Liver (tissue), 9 donors: ENCODE measurements around the gene KRT83. TPM values are rescaled to one million over a fixed set of nuclear protein-coding genes. Genes with fewer than 3 reads are reported as not detected.

ENCODE experiments used
- DNase-seq: peaks from one replicate; pipeline ENCODE4 v3.0.0-alpha.2; 2017; ENCODE audit warnings: low spot score
- H3K27ac ChIP-seq, 2 donors: one replicate each; pipeline ENCODE4 v1.7.0; 2013; ENCODE audit warnings: inconsistent platforms in 2 of 2, low read length in 2 of 2, control low read depth in 1 of 2, low read depth in 1 of 2, mild to moderate bottlenecking in 1 of 2
- H3K27me3 ChIP-seq, 4 donors: one replicate each; pipeline versions ENCODE4 v1.6.1 to v1.7.0; 2013; ENCODE audit warnings: low read length in 3 of 4, inconsistent platforms in 1 of 4, mild to moderate bottlenecking in 1 of 4, moderate library complexity in 1 of 4; ENCODE audit not compliant: control insufficient read depth in 4 of 4, insufficient read depth in 4 of 4
- H3K36me3 ChIP-seq, 4 donors: one replicate each; pipeline versions ENCODE4 v1.6.1 to v1.7.0; 2013; ENCODE audit warnings: low read length in 3 of 4, mild to moderate bottlenecking in 3 of 4, low read depth in 1 of 4, moderate library complexity in 1 of 4; ENCODE audit not compliant: control insufficient read depth in 4 of 4, insufficient read depth in 3 of 4
- H3K4me1 ChIP-seq, 4 donors: one replicate each; pipeline versions ENCODE4 v1.6.1 to v1.7.0; 2013; ENCODE audit warnings: low read length in 3 of 4, mild to moderate bottlenecking in 3 of 4, moderate library complexity in 1 of 4; ENCODE audit not compliant: control insufficient read depth in 4 of 4, insufficient read depth in 4 of 4
- H3K4me3 ChIP-seq, 3 donors: one replicate each; pipeline versions ENCODE4 v1.6.1 to v1.7.0; 2013; ENCODE audit warnings: low read length in 3 of 3, control low read depth in 1 of 3, low read depth in 1 of 3, mild to moderate bottlenecking in 1 of 3
- H3K9ac ChIP-seq, 2 donors: one replicate each; pipeline ENCODE4 v1.7.0; 2013; ENCODE audit warnings: low read length in 2 of 2, mild to moderate bottlenecking in 2 of 2, moderate library complexity in 2 of 2, control low read depth in 1 of 2, low read depth in 1 of 2
- H3K9me3 ChIP-seq, 4 donors: one replicate each; pipeline versions ENCODE4 v1.6.1 to v1.7.0; 2013; ENCODE audit warnings: low read length in 3 of 4; ENCODE audit not compliant: control insufficient read depth in 4 of 4
- ATF3 ChIP-seq: IDR thresholded peaks from 2 replicates; pipeline ENCODE4 v1.6.1; 2016; ENCODE audit warnings: antibody characterized with exemption
- CTCF ChIP-seq: fragments of 150-350 bp; IDR thresholded peaks from 2 replicates; pipeline ENCODE4 v1.5.1; 2017; ENCODE audit warnings: improper control_type of control experiment, low read depth, low read length; ENCODE audit not compliant: missing input control
- EGR1 ChIP-seq, 2 donors: IDR thresholded peaks; 2 replicates each; pipeline ENCODE4 v1.6.1; 2016 to 2018; ENCODE audit warnings: antibody characterized with exemption in 2 of 2, low read depth in 2 of 2
- FOXA1 ChIP-seq: IDR thresholded peaks from 2 replicates; pipeline ENCODE4 v1.6.1; 2016; ENCODE audit warnings: antibody characterized with exemption
- FOXA2 ChIP-seq: IDR thresholded peaks from 2 replicates; pipeline ENCODE4 v1.6.1; 2016; ENCODE audit warnings: antibody characterized with exemption
- GABPA ChIP-seq, 2 donors: IDR thresholded peaks in 1 of 2; conservative IDR thresholded peaks in 1 of 2; 2 replicates each; pipeline ENCODE4 v1.6.1; 2016; ENCODE audit warnings: antibody characterized with exemption in 2 of 2, mild to moderate bottlenecking in 1 of 2, moderate library complexity in 1 of 2
- HNF4A ChIP-seq, 2 donors: conservative IDR thresholded peaks; 2 replicates each; pipeline ENCODE4 v1.6.1; 2016; ENCODE audit warnings: antibody characterized with exemption in 2 of 2, mild to moderate bottlenecking in 2 of 2
- HNF4G ChIP-seq: IDR thresholded peaks from 2 replicates; pipeline ENCODE4 v1.6.1; 2016; ENCODE audit warnings: antibody characterized with exemption
- JUND ChIP-seq, 2 donors: IDR thresholded peaks; 2 replicates each; pipeline ENCODE4 v1.6.1; 2016; ENCODE audit warnings: antibody characterized with exemption in 2 of 2
- MAX ChIP-seq: IDR thresholded peaks from 2 replicates; pipeline ENCODE4 v1.6.1; 2016; ENCODE audit warnings: antibody characterized with exemption
- NR2F2 ChIP-seq: IDR thresholded peaks from 2 replicates; pipeline ENCODE4 v1.6.1; 2016; ENCODE audit warnings: antibody characterized with exemption
- RAD21 ChIP-seq, 2 donors: IDR thresholded peaks; 2 replicates each; pipeline ENCODE4 v1.6.1; 2016; ENCODE audit warnings: antibody characterized with exemption in 2 of 2, mild to moderate bottlenecking in 2 of 2
- REST ChIP-seq: IDR thresholded peaks from 2 replicates; pipeline ENCODE4 v1.6.1; 2016; ENCODE audit warnings: antibody characterized with exemption, mild to moderate bottlenecking
- RXRA ChIP-seq, 2 donors: IDR thresholded peaks; 2 replicates each; pipeline ENCODE4 v1.6.1; 2017 to 2018; ENCODE audit warnings: antibody characterized with exemption in 2 of 2, mild to moderate bottlenecking in 1 of 2
- SP1 ChIP-seq: IDR thresholded peaks from 2 replicates; pipeline ENCODE4 v1.6.1; 2018; ENCODE audit warnings: antibody characterized with exemption, mild to moderate bottlenecking
- TAF1 ChIP-seq: conservative IDR thresholded peaks from 2 replicates; pipeline ENCODE4 v1.6.1; 2016; ENCODE audit warnings: antibody characterized with exemption, mild to moderate bottlenecking
- YY1 ChIP-seq: IDR thresholded peaks from 2 replicates; pipeline ENCODE4 v1.6.1; 2016; ENCODE audit warnings: antibody characterized with exemption, mild to moderate bottlenecking
- ZBTB33 ChIP-seq: IDR thresholded peaks from 2 replicates; pipeline ENCODE4 v1.6.1; 2016; ENCODE audit warnings: antibody characterized with exemption
- WGBS: extraction: QIAGEN DNeasy Blood & Tissue Kit; methylation state at CpG from one replicate; pipeline ENCODE4 v1.1.7; 2013; 5-methylcytosine and 5-hydroxymethylcytosine counted together
- polyA plus RNA-seq, 2 donors: library from polyadenylated mRNA; stranded (reverse) in 1 of 2; unstranded in 1 of 2; fragments of 200-250 nt in 1 of 2; fragments of >200 nt in 1 of 2; fragmentation: Nextera tagmentation in 1 of 2; extraction: Ambion mirVana in 1 of 2; gene quantifications; one replicate each; pipeline versions ENCODE4 v1.2.1 to v1.2.3, GENCODE V29; 2013 to 2015
- total RNA-seq, 2 donors: library from RNA; depleted of rRNA; stranded (reverse); fragments of >200 nt; gene quantifications; one replicate each; pipeline ENCODE4 v1.2.3, GENCODE V29; 2014
- donor health status: healthy.
- donor health status: healthy.
- donor health status: healthy.
- donor health status: healthy.
- donor health status: healthy.

Gene KRT83
- total and polyA plus RNA-seq, 4 donors = not detected

GRCh38 chr12:52334185-52334584 is 13.0 kb upstream of the KRT83 start:
- H3K27ac ChIP-seq = no peak overlapping the region
- no peak for TF ChIP-seq FOXA2
- no peak for TF ChIP-seq CTCF
- TF ChIP-seq NR2F2 = no peak
- TF ChIP-seq FOXA1 = no peak
- TF ChIP-seq HNF4G = no peak
- no peak for TF ChIP-seq YY1
- TF ChIP-seq REST = no peak
- TF ChIP-seq MAX = no peak
- no peak for TF ChIP-seq RAD21 (IDR thresholded peaks at IDR 0.05)
- TF ChIP-seq TAF1 = no peak
- no peak for TF ChIP-seq ZBTB33
- no peak for TF ChIP-seq SP1
- TF ChIP-seq RXRA (IDR thresholded peaks at IDR 0.05) = no peak
- TF ChIP-seq EGR1 (IDR thresholded peaks at IDR 0.05; ENCODE audit: low read depth in 2 of 2) = no peak
- TF ChIP-seq ATF3 = no peak
- TF ChIP-seq GABPA (IDR thresholded peaks at IDR 0.05 in 1 of 2, conservative IDR thresholded peaks at IDR 0.05 in 1 of 2) = no peak
- TF ChIP-seq HNF4A (conservative IDR thresholded peaks at IDR 0.05) = no peak
- no peak for TF ChIP-seq JUND (IDR thresholded peaks at IDR 0.05)
- H3K9me3 ChIP-seq = no peaks in the 10 kb centered on the region
- H3K9ac ChIP-seq = no peak overlapping the region
- peaks cover 0 to 30% (median 23%) of the 10 kb centered on the region in 4 donors for H3K4me1 ChIP-seq
- no peaks in the 10 kb centered on the region for H3K27me3 ChIP-seq
- 95% methylated on average over 3 of the region's 3 CpGs for WGBS
- no peak for DNase-seq
- H3K36me3 ChIP-seq = no peaks in the 10 kb centered on the region
- H3K4me3 ChIP-seq = no peak overlapping the region

GRCh38 chr12:52333321-52333720 is 12.1 kb upstream of the KRT83 start:
- Histone ChIP-seq H3K27ac (no peak overlapping the region), H3K36me3 (no peaks in the 10 kb centered on the region), H3K9me3 (no peaks in the 10 kb centered on the region), H3K4me1 (peaks cover 0 to 30% (median 23%) of the 10 kb centered on the region in 4 donors), H3K9ac (no peak overlapping the region), H3K4me3 (no peak overlapping the region), H3K27me3 (no peaks in the 10 kb centered on the region)
- DNase-seq = no peak
- WGBS = 57% methylated on average over 3 of the region's 3 CpGs
- TF ChIP-seq NR2F2 (no peak), ZBTB33 (no peak), FOXA2 (no peak), HNF4G (no peak), SP1 (no peak), HNF4A (conservative IDR thresholded peaks at IDR 0.05) (no peak), GABPA (IDR thresholded peaks at IDR 0.05 in 1 of 2, conservative IDR thresholded peaks at IDR 0.05 in 1 of 2) (no peak), REST (no peak), JUND (IDR thresholded peaks at IDR 0.05) (no peak), FOXA1 (no peak), YY1 (no peak), MAX (no peak)
